Thoracic aorta endothelial cell (primary cell): ENCODE measurements around the gene ST6GALNAC1. TPM values are rescaled to one million over a fixed set of nuclear protein-coding genes. Genes with fewer than 3 reads are reported as not detected.

ENCODE experiments used
- small RNA-seq: library from RNA; depleted of rRNA; stranded (forward); fragments of <200 nt; gene quantifications from one replicate; pipeline ENCODE3, GENCODE V24; 2012
- total RNA-seq: library from RNA; depleted of rRNA; stranded (reverse); fragments of >200 nt; gene quantifications from 2 replicates; pipeline ENCODE4 v1.2.3, GENCODE V29; 2012

ST6GALNAC1 gene, protein sequence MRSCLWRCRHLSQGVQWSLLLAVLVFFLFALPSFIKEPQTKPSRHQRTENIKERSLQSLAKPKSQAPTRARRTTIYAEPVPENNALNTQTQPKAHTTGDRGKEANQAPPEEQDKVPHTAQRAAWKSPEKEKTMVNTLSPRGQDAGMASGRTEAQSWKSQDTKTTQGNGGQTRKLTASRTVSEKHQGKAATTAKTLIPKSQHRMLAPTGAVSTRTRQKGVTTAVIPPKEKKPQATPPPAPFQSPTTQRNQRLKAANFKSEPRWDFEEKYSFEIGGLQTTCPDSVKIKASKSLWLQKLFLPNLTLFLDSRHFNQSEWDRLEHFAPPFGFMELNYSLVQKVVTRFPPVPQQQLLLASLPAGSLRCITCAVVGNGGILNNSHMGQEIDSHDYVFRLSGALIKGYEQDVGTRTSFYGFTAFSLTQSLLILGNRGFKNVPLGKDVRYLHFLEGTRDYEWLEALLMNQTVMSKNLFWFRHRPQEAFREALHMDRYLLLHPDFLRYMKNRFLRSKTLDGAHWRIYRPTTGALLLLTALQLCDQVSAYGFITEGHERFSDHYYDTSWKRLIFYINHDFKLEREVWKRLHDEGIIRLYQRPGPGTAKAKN
- total RNA-seq: not detected in 2 replicates

GRCh38 chr17:76643553-76644148, at the start of gene ST6GALNAC1:
Gene ST6GALNAC1, minus strand, starts transcription at chr17:76643757. Its CDS starts 119 bp downstream, at chr17:76643638.

GRCh38 chr17:76585649-76586593, 57.6 kb downstream of the ST6GALNAC1 start, which contains the start of gene ST6GALNAC2:
Gene ST6GALNAC2, minus strand, starts transcription at chr17:76585860. Its CDS starts 52 bp downstream, at chr17:76585808.

Small RNA genes lying within 50 kb of the gene (small RNA-seq; reads per million reads assigned to genes)
- gene AC015802.2: not detected
- gene RNU6-227P: not detected

Other genes starting within 250 kb of the ST6GALNAC1 start
- gene UBE2O, start 190.6 kb downstream of the ST6GALNAC1 start, total RNA-seq: 29.4 and 34.3 TPM in 2 replicates
- not detected in 2 replicates for gene AANAT, start 176.2 kb downstream of the ST6GALNAC1 start, total RNA-seq
- gene RHBDF2, start 142.3 kb downstream of the ST6GALNAC1 start, total RNA-seq: 23.0 and 26.4 TPM in 2 replicates
- 0.29 and 0.66 TPM in 2 replicates for gene CYGB, start 106.0 kb downstream of the ST6GALNAC1 start, total RNA-seq
- 0.27 and 0.65 TPM in 2 replicates for gene PRCD, start 103.7 kb downstream of the ST6GALNAC1 start, total RNA-seq
- gene ST6GALNAC2, start 57.9 kb downstream of the ST6GALNAC1 start, total RNA-seq: 0.22 and 0.27 TPM in 2 replicates
- gene MXRA7, start 67.2 kb upstream of the ST6GALNAC1 start, total RNA-seq: 88.2 and 90.5 TPM in 2 replicates
- 21.5 and 21.8 TPM in 2 replicates for gene JMJD6, start 82.8 kb upstream of the ST6GALNAC1 start, total RNA-seq
- gene METTL23, start 83.1 kb upstream of the ST6GALNAC1 start, total RNA-seq: 21.3 and 25.4 TPM in 2 replicates
- 302 and 338 TPM in 2 replicates for gene SRSF2, start 93.6 kb upstream of the ST6GALNAC1 start, total RNA-seq
- gene MFSD11, start 94.4 kb upstream of the ST6GALNAC1 start, total RNA-seq: 33.5 and 34.0 TPM in 2 replicates
- gene MGAT5B, start 224.6 kb upstream of the ST6GALNAC1 start, total RNA-seq: 1.4 and 1.6 TPM in 2 replicates